Body of pancreas (tissue), 4 donors: ENCODE data around the gene USP24. TPM values are rescaled to one million over a fixed set of nuclear protein-coding genes. Genes with fewer than 3 reads are reported as not detected.

Experiments used
- ATAC-seq: fragments of 150-250 bp; one replicate; pipeline ENCODE4 v1.9.1; 2016
- DNase-seq, 4 donors: peaks; one replicate each; pipeline ENCODE4 v3.0.0-alpha.2; 2019
- H3K27ac ChIP-seq, 4 donors: fragments of 200-600 bp; sonication (generic); 1 replicate in 3 of 4; 2 replicates in 1 of 4; pipeline versions ENCODE4 v1.5.1 to v1.6.1; 2016 to 2019; ENCODE audit warnings: mild to moderate bottlenecking in 1 of 4, mixed read lengths in 1 of 4, moderate library complexity in 1 of 4
- H3K27me3 ChIP-seq, 2 donors: fragments of 200-600 bp; sonication (generic); one replicate each; pipeline ENCODE4 v1.6.0; 2016; ENCODE audit warnings: mild to moderate bottlenecking in 1 of 2
- H3K36me3 ChIP-seq, 2 donors: fragments of 200-600 bp; sonication (generic); replicated peaks in 1 of 2; 2 replicates each; pipeline ENCODE4 v1.5.1; 2016; ENCODE audit warnings: low read depth in 2 of 2; ENCODE audit not compliant: insufficient read depth in 1 of 2
- H3K4me1 ChIP-seq: fragments of 200-600 bp; sonication (generic); one replicate; pipeline ENCODE4 v1.6.0; 2016
- H3K4me3 ChIP-seq, 2 donors: fragments of 200-600 bp; sonication (generic); 1 replicate in 1 of 2; 2 replicates in 1 of 2; pipeline ENCODE4 v1.5.1; 2016 to 2019
- H3K9me3 ChIP-seq, 3 donors: fragments of 200-600 bp; sonication (generic); 1 replicate in 2 of 3; 2 replicates in 1 of 3; pipeline ENCODE4 v1.5.1; 2016
- CTCF ChIP-seq, 7 experiments: fragments of 450-650 bp in 4 of 7; fragments of 200-600 bp in 3 of 7; sonication (generic) in 3 of 7; IDR thresholded peaks; one replicate each; pipeline ENCODE4 v1.5.1; 2016 to 2019; ENCODE audit warnings: antibody characterized with exemption in 7 of 7
- POLR2A ChIP-seq, 3 donors: fragments of 450-650 bp; IDR thresholded peaks; one replicate each; pipeline ENCODE4 v1.6.1; 2016; ENCODE audit warnings: antibody characterized with exemption in 3 of 3, mild to moderate bottlenecking in 2 of 3
- WGBS, 2 donors: methylation state at CpG; one replicate each; pipeline ENCODE4 v1.1.5; 2017; 5-methylcytosine and 5-hydroxymethylcytosine counted together
- intact Hi-C: fragments of 100-400 bp; cut with DNase I; formaldehyde crosslinking; loops from one replicate; pipeline ENCODE4 v1.15.1; 2023
- total RNA-seq, 2 donors: library from RNA; depleted of rRNA; stranded (reverse); fragments of >200 nt; gene quantifications; one replicate each; pipeline ENCODE4 v1.1.0, GENCODE V29; 2016

The USP24 gene
- total RNA-seq, 2 donors from 2014 or later = 28.3 to 68.6 TPM

DNA sequence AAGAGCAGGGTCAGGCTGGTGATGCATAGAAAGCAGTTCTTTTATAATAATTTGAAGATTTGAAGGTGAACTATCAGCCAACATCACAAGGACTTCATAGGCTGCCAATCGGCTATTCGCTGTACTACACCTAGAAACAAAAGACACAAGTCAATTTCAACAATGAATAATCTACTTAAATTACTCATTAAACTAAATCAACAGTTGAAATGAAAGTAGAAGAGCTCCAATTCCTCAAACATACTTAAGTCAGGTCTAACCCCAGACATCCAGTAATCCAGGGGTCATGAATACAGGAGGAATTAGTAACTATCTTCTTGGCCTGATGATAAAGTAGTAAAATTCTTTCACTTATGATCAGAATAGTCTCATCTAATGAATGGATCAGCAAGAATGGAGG, 111.3 kb downstream of the USP24 start:
- no peaks in the 10 kb centered on the region for H3K9me3 ChIP-seq
- no peak overlapping the region for H3K4me3 ChIP-seq
- intact Hi-C loops = no loop called here
- H3K4me1 ChIP-seq = no peaks in the 10 kb centered on the region
- no peak for TF ChIP-seq CTCF (IDR thresholded peaks at IDR 0.05)
- TF ChIP-seq POLR2A (IDR thresholded peaks at IDR 0.05) = no peak
- no peak for DNase-seq
- H3K27ac ChIP-seq = no peak overlapping the region
- peaks cover 9 to 40% of the 10 kb centered on the region in 2 donors for H3K36me3 ChIP-seq
- 76 to 79% methylated on average over 2 of the region's 2 CpGs for WGBS, 2 donors
- no peak for ATAC-seq
- H3K27me3 ChIP-seq = no peaks in the 10 kb centered on the region

DNA sequence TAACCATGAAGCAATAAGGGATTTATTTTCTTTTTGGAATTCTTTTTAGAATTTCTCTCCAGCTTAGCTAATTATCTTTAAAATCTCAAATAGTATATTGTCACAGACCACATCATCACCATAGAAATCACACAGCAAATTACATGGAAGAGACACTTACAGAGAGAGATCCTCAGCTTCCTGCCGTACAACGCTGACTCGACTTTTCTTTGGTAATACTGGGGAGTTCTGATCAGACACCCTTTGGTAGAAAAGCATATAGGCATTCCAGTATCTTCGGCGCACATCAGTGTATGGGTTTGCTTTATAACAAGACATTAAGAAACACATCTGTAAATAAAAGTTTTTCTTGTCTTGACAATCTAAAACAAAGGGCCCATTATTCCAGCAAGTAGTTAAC, 120.1 kb downstream of the USP24 start:
- DNase-seq (no peak), ATAC-seq (no peak)
- Histone ChIP-seq H3K36me3 (peaks cover 10 to 53% of the 10 kb centered on the region in 2 donors), H3K9me3 (no peaks in the 10 kb centered on the region), H3K27ac (no peak overlapping the region), H3K27me3 (no peaks in the 10 kb centered on the region), H3K4me3 (no peak overlapping the region), H3K4me1 (no peaks in the 10 kb centered on the region)
- 92 to 98% methylated on average over 5 of the region's 5 CpGs for WGBS, 2 donors
- intact Hi-C loops = no loop called here
- TF ChIP-seq CTCF (IDR thresholded peaks at IDR 0.05) = no peak
- TF ChIP-seq POLR2A (IDR thresholded peaks at IDR 0.05) = no peak

GRCh38 chr1:55092475-55092874, 122.7 kb downstream of the USP24 start:
- Histone ChIP-seq H3K27ac (no peak overlapping the region), H3K4me1 (no peaks in the 10 kb centered on the region), H3K9me3 (no peaks in the 10 kb centered on the region), H3K27me3 (no peaks in the 10 kb centered on the region), H3K36me3 (peaks cover 10 to 49% of the 10 kb centered on the region in 2 donors), H3K4me3 (no peak overlapping the region)
- no peak for TF ChIP-seq CTCF (IDR thresholded peaks at IDR 0.05)
- no peak for DNase-seq
- intact Hi-C loops = no loop called here
- ATAC-seq = no peak
- WGBS, 2 donors = 89 to 90% methylated on average over 2 of the region's 2 CpGs

DNA sequence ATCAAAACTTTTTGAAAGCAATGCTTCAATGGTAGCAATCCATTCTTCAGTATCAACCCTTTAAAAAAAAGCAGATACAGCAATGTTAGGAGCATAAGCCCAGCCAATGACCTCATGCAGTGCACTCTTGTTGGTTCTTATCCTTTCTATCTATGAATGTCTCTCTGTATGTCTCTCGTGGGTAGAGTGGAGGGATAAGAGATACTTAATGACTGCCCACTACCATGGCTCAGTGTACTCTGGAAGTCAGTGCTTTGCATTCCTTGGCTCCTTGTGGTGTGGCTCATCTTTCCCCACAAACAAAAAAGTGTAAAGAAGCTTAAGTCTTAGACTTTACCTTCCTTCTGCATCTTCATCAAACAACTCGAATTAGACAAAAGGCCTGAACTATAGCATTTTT, 125.5 kb downstream of the USP24 start:
- H3K4me1 ChIP-seq = no peaks in the 10 kb centered on the region
- H3K4me3 ChIP-seq = no peak overlapping the region
- ATAC-seq (no peak), DNase-seq (no peak)
- no peak overlapping the region for H3K27ac ChIP-seq
- 90 to 96% methylated on average over 2 of the region's 2 CpGs for WGBS, 2 donors
- no peak for TF ChIP-seq CTCF (IDR thresholded peaks at IDR 0.05)
- no peak for TF ChIP-seq POLR2A (IDR thresholded peaks at IDR 0.05)
- no peaks in the 10 kb centered on the region for H3K27me3 ChIP-seq
- intact Hi-C loops = no loop called here
- no peaks in the 10 kb centered on the region for H3K9me3 ChIP-seq
- peaks cover 0 to 52% of the 10 kb centered on the region in 2 donors for H3K36me3 ChIP-seq

DNA sequence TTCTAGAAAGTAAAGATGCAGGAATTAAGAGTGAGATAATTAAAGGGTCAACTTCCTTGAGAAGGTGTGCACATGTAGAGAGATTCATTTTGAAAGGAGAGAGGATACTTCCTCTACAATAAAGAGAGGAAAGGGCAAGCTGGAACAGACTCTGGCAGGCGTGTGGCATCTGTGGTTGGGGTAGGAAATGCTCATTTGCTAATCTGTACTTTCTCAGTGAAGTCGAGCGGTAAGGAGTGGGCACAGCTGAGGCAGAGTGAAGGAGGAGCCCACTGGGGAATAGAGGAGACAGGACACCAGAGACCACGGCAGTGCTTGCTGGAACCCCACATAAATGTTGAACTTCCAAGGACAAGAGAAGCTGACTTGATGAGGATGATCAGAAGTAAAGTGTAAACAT, 126.8 kb downstream of the USP24 start:
- H3K27ac ChIP-seq = no peak overlapping the region
- WGBS, 2 donors = 67 to 85% methylated on average over 4 of the region's 4 CpGs
- no peaks in the 10 kb centered on the region for H3K9me3 ChIP-seq
- TF ChIP-seq CTCF (IDR thresholded peaks at IDR 0.05) (no peak), POLR2A (IDR thresholded peaks at IDR 0.05) (no peak)
- no peak overlapping the region for H3K4me3 ChIP-seq
- DNase-seq (no peak), ATAC-seq (no peak)
- no peaks in the 10 kb centered on the region for H3K27me3 ChIP-seq
- intact Hi-C loops = no loop called here
- peaks cover 0 to 48% of the 10 kb centered on the region in 2 donors for H3K36me3 ChIP-seq
- H3K4me1 ChIP-seq = no peaks in the 10 kb centered on the region
